ENCODE results near the gene GPHN. TPM values are rescaled to one million over a fixed set of nuclear protein-coding genes. Genes with fewer than 3 reads are reported as not detected.

Gene GPHN
- total RNA-seq, 1 donor from 2014 or later, result 28.5 TPM

DNA sequence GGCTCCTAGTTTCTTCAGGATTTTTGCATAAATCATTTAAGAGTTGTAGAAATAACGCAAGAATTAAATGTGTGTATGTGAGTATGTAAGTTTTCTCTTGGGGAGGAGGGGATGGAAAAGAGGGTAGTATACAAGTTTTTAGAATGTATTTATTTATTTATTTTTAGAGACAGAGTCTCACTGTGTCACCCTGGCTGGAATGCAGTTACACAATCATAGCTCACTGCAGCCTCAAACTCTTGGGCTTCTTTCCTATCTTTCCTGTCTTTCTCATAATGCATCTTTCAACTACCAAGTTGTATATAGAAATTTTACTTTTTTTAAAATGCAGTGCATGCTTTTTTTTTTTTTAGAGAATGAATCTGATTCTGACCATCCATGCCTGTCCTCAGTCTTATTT is 412.2 kb downstream of the GPHN start:
- Histone ChIP-seq H3K36me3 (peaks cover 14% of the 10 kb centered on the region), H3K4me1 (no peaks in the 10 kb centered on the region), H3K9me3 (no peaks in the 10 kb centered on the region), H3K27ac (no peak overlapping the region), H3K4me3 (no peak overlapping the region), H3K27me3 (no peaks in the 10 kb centered on the region)
- DNase-seq (no peak), ATAC-seq (no peak)
- no peak for TF ChIP-seq CTCF (IDR thresholded peaks at IDR 0.05)
- intact Hi-C loops (cut with DNase I), result no loop called here

GRCh38 chr14:66923251-66923650 is 415.3 kb downstream of the GPHN start:
- intact Hi-C loops (cut with DNase I), result no loop called here

GRCh38 chr14:66939409-66939808 is 431.5 kb downstream of the GPHN start:
- ATAC-seq (no peak), DNase-seq (no peak)
- no peaks in the 10 kb centered on the region for H3K27me3 ChIP-seq
- no peak overlapping the region for H3K4me3 ChIP-seq
- H3K27ac ChIP-seq, result no peak overlapping the region
- H3K9me3 ChIP-seq, result peaks cover 25% of the 10 kb centered on the region
- no peaks in the 10 kb centered on the region for H3K36me3 ChIP-seq
- no peaks in the 10 kb centered on the region for H3K4me1 ChIP-seq
- intact Hi-C loops (cut with DNase I), result no loop called here
- no peak for TF ChIP-seq CTCF (IDR thresholded peaks at IDR 0.05)

More at GRCh38 chr14:66923251-66923650, 415.3 kb downstream of the GPHN start:
- H3K9me3 ChIP-seq, result no peaks in the 10 kb centered on the region
- ATAC-seq, result no peak
- no peak for TF ChIP-seq CTCF (IDR thresholded peaks at IDR 0.05)
- H3K27ac ChIP-seq, result no peak overlapping the region
- no peak for DNase-seq
- H3K27me3 ChIP-seq, result no peaks in the 10 kb centered on the region
- H3K4me3 ChIP-seq, result no peak overlapping the region
- peaks cover 4% of the 10 kb centered on the region for H3K36me3 ChIP-seq
- H3K4me1 ChIP-seq, result no peaks in the 10 kb centered on the region

DNA sequence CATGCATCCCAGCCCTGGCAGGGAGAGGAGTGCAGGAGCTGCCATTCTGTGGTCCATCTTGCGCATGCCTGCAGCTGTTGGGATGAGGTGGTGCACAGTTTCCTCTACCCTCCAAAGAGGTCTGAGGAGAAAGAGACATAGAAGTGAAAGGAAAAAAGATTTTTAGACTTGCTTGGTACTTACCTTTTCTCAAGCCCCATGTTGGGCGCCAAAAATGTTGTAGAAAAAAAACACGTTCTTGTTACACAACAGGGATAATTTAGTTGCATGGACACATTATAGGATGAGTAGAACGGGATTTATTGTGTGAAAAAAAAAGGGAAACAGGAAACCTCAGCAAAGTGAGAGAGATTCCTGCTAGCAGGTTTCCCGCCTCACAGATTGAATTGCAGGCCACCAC is 436.9 kb downstream of the GPHN start:
- intact Hi-C loops (cut with DNase I), result no loop called here
- peaks cover 45% of the 10 kb centered on the region for H3K9me3 ChIP-seq
- DNase-seq, result no peak
- H3K4me1 ChIP-seq, result no peaks in the 10 kb centered on the region
- no peak overlapping the region for H3K27ac ChIP-seq
- no peak for TF ChIP-seq CTCF (IDR thresholded peaks at IDR 0.05)
- no peaks in the 10 kb centered on the region for H3K36me3 ChIP-seq
- H3K27me3 ChIP-seq, result no peaks in the 10 kb centered on the region
- no peak overlapping the region for H3K4me3 ChIP-seq
- ATAC-seq, result no peak

GRCh38 chr14:66955159-66955558 is 447.2 kb downstream of the GPHN start:
- Histone ChIP-seq H3K27me3 (no peaks in the 10 kb centered on the region), H3K4me3 (no peak overlapping the region), H3K36me3 (no peaks in the 10 kb centered on the region), H3K9me3 (peaks cover 21% of the 10 kb centered on the region), H3K27ac (no peak overlapping the region), H3K4me1 (no peaks in the 10 kb centered on the region)
- intact Hi-C loops (cut with DNase I), result no loop called here
- DNase-seq (no peak), ATAC-seq (no peak)
- no peak for TF ChIP-seq CTCF (IDR thresholded peaks at IDR 0.05)

DNA sequence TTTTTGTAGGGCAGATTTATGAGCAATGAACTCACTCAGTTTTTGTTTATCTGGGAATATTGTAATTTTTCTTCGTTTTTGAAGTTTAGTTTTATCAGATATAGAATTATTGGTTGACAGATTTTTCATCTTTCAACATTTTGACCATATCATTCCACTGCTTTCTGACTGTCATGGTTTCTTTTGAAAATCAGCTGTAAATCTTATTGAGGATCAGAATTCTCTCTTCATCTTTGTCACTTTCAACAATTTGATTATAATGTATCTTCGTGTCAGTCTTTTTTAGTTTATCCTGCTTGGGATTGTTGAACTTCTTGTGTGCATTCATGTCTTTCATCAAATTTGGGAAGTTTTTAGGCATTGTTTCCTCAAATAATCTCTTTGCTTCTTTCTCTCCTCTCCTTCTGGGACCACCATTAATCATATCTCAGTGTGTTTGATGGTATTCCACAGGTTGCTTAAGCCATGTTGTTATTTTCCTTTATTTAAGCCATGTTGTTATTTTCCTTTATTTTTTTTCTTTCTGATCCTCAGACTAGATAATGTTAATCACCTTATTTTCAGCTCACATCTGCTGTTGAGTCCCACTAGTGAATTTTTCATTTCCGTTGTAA is 451.6 kb downstream of the GPHN start:
- Histone ChIP-seq H3K27me3 (no peaks in the 10 kb centered on the region), H3K4me3 (no peak overlapping the region), H3K36me3 (no peaks in the 10 kb centered on the region), H3K27ac (no peak overlapping the region), H3K4me1 (no peaks in the 10 kb centered on the region), H3K9me3 (peaks cover 21% of the 10 kb centered on the region)
- ATAC-seq, result no peak
- intact Hi-C loops (cut with DNase I), result no loop called here
- TF ChIP-seq CTCF (IDR thresholded peaks at IDR 0.05), result no peak
- no peak for DNase-seq
